MM.1S (cell line): ENCODE measurements around the gene ACAA1.

Experiments
- CTCF ChIP-seq: fragments of 300-600 bp; sonication (generic); IDR thresholded peaks from 2 replicates; pipeline ENCODE4 v1.5.1; 2016; ENCODE audit warnings: antibody characterized with exemption, low read length, mixed read lengths
- EZH2 ChIP-seq: fragments of 300-600 bp; sonication (generic); optimal IDR thresholded peaks from 2 replicates; pipeline ENCODE3; 2017; ENCODE audit warnings: low read depth, mild to moderate bottlenecking, antibody characterized with exemption, low read length, mixed read lengths

DNA sequence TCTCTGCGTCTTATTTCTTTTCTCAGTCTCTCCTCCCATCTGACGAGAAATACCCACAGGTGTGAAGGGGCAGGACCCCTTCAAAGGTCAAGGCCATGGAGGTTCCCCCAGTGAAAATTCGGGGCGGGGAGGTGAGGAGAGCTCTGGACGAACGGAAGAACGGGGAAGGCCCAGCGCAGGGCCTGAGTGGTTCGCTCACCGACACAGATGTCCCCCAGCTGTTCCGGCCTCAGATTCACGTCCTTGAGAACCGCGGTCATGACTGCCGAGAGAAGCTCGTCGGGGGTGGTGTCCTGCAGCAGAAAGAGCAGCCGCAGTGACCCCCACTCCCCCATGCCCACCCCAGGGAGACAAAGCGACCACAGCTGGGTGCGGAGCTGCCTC lies 542 bp downstream of the ACAA1 start:
- TF ChIP-seq CTCF (no peak), EZH2 (no peak)
